Left hindlimb (tissue), 1 donor: ENCODE data around the gene TMEM30A.

Experiments used
- DNase-seq: peaks from one replicate; pipeline ENCODE4 v3.0.0-alpha.2; 2018

The TMEM30A gene

DNA sequence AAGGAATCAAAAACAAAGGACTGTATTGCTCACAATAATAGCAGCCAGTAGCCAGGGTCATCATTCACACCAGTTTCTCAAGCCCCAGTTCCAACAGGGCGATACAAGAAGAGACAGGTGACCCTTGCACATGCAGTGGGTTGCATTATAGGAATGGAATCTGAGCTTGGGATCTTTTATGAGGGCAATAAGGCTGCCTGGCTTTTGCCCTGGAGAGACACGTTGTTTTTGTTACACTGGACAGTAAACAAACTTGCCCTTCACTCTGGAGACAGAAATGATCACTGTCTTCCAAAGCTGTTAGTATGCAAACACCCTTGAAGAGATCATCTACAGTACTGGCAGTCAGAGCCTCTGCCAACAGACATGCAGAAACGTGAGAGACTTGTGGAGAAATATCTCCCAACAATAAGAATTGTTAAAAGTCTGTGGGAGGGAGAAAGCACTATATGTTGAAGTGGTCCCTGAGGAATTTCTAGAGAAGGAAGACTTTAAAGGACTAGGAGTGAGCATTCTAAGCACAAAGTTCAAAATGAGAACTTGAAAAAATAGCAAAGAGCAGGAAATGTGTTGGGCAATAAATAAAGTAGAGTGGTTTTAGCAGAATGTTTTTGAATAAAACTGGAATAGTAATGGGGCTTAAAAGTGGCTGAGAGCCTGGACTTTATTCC is 72.5 kb downstream of the TMEM30A start:
- no peak for DNase-seq

DNA sequence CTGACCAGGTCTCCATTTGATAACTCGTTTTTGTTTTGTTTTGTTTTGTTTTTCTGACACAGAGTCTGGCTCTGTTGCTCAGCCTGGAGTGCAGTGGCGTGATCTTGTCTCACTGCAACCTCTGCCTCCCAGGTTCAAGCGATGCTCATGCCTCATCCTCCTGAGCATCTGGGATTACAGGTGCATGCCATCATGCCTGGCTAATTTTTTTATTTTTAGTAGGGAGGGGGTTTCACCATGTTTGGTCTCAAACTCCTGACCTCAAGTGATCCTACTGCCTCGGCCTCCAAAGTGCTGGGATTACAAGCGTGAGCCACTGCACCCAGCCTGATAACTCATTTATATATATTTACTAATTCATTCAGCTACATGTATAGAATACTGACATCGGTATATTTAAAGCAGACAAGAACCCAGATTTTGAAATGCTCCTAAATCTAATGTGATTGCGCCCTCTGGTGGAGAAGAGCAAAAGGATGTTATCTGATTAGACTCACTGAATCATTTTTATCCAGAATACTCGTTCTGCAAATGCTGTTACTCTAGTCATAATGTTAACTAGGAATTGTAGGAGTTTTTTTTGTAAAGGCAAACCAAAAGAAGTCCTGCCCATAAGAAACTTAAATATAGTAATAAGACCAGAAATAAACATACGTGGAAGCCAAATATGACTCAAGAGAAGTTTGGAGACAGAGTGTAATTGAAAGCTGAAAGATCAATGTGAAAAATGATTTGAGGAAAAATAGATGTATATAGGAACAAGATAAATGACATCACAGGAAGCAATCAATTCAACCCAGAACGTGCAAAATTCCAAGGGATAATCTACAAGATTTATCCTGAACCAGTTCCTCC is 73.5 kb downstream of the TMEM30A start:
- DNase-seq: no peak

DNA sequence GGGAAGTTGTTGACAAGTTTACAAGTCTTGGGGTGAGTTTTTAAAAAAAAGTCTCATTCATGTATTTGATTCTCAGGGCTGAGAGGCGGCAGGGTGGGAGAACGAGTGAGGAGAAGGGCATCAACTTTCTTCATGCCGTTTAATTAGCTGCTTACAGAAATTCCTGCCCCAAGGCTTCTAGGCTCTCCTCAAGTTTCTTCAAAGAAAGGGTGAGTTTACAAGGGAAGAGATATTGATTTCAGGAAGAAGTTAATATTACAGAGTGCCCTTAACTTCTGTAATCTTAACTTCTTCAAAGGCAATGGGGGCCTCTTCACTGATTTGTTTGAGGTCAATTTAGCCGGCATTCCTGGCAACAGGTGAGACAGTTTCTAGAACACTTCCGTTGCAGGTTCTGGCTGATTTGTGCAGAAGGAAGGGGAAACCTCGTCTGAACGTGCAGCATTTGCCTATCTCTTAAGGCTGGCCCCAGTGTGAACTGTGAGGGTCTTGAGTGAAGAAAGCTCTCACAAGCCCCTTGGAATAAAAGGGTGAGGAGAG is 75.3 kb downstream of the TMEM30A start:
- no peak for DNase-seq

DNA sequence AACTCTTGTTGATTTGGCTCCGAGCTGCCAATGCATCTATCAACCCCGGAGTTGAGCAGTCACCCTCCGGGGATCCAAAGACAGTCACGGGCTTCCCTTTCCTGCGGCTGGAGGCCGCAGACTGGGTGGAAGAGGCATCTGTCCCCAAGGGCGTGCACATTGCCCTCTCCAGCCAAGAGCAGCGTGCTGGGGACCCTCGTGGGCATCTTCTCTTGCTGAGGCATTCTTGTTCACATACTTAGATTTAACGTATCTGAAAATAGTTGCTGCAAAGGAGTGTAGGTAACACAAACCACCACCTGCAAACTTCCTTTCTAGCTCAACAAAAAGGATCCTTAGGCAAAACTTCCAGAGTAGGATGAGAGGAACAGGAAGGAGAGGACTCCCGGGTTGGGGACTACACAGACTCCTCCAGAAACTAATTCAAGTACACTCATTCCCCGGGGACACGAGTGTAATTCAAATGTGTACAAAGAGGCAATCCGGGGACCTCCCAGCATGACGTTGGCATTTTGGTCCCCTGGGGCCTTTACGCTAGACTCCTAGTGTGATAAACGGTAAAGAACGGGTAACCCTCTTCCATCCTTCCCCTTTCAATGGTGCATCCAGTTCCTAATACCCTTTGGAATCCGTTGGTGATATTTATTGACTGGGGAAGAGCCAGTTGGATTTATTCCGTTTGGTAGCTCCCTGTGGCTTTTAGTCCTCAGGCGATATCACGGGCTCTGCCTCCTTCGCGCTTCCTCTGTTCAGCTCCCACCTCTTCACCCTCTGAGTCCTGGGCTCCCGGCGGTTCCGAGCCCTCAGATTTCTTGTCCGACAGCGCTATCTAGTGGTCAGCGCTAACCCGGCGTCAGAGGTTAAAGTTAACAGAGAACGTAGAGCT is 76.1 kb downstream of the TMEM30A start:
- DNase-seq: peak; percentile 90

DNA sequence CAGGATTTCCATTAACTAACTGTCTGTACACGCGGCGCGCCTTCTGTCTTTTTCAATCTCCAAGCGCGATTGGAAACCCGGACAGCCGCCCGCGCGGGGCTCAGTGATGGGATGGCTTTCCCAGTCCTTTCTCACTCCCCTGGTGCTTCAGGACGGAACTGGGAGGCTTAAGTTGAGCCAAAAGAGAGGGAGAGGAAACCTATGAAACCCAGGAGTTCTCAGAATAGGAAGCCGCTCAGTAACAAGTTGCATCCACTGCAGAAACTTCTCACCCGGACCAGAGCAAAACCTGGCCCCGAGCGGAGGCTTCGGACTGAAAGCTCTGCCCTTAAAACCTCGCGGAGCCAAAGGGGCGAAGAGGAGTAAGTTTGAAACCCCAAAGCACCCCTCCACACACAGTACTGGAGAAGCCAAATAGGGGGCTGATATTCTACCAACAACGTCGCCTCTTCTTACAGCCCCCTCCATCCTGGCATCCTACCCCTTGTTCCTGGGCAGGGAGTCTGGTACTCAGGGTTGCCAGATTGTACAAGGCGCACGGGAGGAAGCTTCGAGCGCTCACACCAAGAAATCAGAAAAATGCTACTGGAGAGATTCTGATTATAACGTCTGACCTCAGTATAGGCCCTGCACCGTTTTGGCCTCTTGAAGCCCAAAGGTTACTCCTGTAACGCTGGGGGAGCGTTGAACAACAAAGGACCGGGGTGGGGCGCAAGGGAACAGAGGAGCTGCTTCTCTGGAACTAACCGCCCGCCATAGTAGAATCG is 77.8 kb downstream of the TMEM30A start:
- no peak for DNase-seq

DNA sequence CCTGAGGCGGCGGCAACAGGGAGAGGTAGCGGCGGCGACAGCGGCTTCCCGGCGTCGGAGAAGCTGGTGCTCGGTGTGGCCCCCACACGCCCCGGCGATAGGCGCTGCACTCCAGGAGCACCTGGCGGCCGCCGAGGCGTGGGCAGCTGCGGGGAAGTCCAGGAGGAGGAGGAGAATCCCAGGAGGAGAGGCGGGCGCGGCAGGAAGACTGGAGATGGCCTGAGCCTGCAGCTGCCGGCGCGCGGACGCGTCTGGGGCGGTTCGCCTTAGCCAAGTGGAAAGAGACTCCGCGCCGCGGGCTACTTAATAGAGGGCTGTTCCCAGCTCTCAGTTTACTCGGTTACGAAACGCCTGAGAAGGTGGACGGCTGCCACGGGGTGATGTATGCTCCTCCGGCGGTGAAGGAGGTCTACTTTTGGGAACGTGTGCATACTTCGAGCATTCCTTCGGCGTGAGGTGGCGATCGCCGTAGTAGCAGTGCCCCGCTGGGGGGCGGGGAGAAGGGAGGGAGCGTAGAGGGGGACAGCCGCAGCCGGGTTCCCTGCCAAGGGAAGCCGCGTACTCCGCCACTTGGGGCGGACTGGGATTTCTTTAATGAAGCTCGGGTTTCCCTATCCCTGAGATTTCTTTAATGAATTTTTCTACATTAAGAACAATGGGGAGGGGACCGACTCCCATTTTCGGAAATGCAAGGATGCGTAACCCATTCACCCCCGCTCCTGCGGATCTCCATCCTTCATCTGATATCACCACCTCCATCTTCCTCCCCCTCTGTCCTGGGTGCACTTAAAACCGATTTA is 78.6 kb downstream of the TMEM30A start, which contains the start of gene COL12A1:
COL12A1 (minus strand) TSS at position 278 of the 800 bp plus-strand sequence. CDS start 3,261 bp downstream, outside the sequence.
- DNase-seq: peak; percentile 97

DNA sequence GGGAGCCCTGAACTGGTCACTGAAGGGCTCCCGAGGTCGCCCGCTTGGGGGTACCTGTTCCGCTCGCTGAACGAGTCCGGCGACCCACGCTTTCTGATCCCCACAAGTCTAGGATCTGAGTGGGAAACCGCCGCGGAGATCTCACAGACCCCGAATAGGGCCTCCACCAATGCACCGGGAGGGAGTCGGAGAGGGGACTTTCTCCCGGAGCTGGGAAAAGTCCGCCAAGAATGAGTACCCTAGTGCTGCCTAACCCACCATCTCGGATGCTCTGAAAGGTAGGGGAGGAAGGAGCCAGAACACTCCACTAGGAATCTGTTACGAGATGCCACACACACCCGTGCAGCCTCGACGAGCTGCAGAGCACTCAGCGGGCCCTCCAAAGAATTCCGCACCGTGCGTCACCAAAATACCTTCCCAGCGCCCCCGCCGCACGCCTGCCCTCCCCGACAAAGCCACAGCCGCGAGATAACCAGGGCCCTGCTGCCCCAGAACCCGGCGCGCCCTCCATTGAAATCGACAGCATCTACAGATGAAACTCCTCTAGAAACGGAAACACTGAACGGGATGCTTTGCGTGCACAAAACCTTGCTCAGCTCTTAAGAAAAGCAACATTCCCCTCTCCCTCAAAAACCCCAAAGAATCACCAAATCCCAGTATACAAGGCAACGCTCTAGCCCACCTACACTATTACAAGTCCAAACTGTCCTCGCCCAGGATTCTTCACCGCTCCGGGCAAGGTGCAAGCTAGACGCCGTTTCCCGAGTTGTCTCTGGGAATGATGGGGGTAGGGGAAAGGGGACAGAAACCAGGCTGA is 79.4 kb downstream of the TMEM30A start:
- DNase-seq: peak; percentile 75

DNA sequence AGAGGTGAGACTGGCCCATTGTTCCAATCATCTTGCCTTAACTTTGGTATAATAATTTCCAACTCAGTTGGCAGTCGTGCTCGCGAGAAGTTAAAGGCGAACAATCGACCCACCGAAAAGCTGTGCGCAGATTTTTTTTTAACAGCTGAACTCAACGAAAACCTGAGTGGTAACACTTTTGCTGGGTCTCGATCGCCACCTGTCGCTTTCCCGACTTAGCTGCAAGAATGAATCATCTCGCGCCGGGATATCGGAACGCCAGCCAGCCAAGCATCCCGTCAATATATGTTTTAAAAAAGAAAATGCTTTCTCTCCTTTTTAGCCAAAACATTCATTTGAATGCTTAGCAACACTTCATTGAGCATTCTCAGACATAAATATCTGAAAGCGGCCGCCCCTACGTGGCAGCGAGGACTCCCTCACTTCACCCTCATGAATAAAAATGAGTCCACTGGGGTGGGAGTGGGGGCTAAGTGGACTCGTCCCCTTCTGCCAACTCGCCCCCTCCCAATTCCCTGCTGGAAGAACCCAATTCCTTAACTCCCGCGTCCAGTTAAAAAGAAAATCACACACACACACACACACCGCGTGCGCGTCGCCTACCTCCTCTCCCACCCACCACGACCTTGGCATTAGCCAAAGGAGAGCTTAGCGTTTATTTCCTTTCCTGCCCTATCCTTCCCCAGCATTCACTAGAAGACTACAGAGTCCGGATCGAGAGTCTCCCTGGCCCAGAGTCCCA is 80.2 kb downstream of the TMEM30A start:
- DNase-seq: peak; percentile 92

DNA sequence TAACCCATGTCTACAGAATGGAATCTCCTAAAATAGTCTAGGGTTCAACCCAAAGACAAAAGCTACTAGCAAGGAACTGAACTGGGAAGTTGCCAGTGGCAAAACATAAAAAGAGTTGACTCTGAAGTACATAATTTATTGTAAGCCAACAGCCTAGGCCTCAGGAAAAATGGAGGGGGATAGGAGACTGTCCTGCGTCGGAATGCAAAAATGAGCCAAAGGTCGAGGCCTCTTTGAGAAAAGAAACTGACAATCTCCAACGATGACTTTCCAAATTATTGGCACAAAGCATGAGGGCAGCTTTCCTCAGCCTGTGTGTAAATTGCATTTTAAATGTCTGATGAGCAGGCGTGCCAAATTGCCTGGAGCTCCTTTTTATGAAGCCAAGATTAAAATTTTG is 80.9 kb downstream of the TMEM30A start:
- DNase-seq: peak; percentile 46
